ENCODE results near the gene RNF103.

GRCh38 chr2:86623494-86624266 is at the start of gene RNF103:
- TF ChIP-seq, protein P1, sequence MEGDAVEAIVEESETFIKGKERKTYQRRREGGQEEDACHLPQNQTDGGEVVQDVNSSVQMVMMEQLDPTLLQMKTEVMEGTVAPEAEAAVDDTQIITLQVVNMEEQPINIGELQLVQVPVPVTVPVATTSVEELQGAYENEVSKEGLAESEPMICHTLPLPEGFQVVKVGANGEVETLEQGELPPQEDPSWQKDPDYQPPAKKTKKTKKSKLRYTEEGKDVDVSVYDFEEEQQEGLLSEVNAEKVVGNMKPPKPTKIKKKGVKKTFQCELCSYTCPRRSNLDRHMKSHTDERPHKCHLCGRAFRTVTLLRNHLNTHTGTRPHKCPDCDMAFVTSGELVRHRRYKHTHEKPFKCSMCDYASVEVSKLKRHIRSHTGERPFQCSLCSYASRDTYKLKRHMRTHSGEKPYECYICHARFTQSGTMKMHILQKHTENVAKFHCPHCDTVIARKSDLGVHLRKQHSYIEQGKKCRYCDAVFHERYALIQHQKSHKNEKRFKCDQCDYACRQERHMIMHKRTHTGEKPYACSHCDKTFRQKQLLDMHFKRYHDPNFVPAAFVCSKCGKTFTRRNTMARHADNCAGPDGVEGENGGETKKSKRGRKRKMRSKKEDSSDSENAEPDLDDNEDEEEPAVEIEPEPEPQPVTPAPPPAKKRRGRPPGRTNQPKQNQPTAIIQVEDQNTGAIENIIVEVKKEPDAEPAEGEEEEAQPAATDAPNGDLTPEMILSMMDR (conservative IDR thresholded peaks at IDR 0.05 in 1 of 2, IDR thresholded peaks at IDR 0.05 in 1 of 2; ENCODE audit: low read depth in 1 of 2, low read length in 2 of 2), result no peak
- TF ChIP-seq EZH2 (IDR thresholded peaks at IDR 0.05; ENCODE audit: low read length, missing control alignments), result no peak

Measured in fibroblast of lung (primary cell).